GM18909 (cell line): Measurements from ENCODE around the gene RIMS3.
"Not testable (repeated sequence)": the region's sequence is repeated elsewhere in the genome, so short reads cannot be mapped to it uniquely, and the experiment has no call there.

Experiments
- ATAC-seq: cut with Tn5 transposase; IDR thresholded peaks from one replicate; pipeline ENCODE4 v1.9.1; 2021; ENCODE audit warnings: mild to moderate bottlenecking; ENCODE audit not compliant: unreplicated experiment, poor library complexity

The RIMS3 gene

DNA sequence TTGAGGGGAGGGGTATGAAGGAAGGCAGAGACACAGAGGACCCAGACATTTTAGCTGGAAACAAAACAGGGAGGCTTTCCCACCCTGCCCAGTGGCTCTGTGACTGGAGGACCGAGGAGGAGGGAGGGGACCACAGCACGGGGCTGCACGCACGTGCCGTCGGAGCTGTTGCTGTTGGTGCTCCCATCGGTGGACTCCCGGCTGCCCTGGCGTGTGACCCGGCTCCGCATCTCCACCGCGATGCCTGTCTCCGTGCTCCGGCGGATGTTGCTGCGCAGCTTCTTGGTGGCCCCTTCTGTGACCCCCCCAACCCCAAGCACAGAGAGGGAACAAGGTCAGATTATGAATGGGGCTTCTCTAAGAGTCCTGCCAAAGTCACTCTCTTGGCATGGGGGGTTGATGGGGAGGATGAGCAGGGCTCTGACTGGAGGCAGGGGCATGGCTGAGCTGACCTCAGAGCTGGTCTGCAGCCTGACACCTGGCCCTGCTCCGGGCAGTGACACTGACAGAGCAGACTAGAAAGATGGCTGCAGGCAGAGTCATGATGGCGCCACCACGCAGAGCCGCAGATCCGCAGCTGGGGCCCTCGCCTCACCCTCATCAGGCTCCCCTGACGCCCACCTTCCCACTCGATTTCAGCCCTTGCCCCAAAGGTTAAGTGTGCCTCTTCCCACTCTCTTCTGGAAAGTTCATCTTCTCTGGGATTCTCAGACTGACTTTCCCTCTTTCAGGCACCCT lies 29.6 kb downstream of the RIMS3 start:
- no peak for ATAC-seq

GRCh38 chr1:40634901-40635655 lies 30.4 kb downstream of the RIMS3 start:
- ATAC-seq, result no peak

DNA sequence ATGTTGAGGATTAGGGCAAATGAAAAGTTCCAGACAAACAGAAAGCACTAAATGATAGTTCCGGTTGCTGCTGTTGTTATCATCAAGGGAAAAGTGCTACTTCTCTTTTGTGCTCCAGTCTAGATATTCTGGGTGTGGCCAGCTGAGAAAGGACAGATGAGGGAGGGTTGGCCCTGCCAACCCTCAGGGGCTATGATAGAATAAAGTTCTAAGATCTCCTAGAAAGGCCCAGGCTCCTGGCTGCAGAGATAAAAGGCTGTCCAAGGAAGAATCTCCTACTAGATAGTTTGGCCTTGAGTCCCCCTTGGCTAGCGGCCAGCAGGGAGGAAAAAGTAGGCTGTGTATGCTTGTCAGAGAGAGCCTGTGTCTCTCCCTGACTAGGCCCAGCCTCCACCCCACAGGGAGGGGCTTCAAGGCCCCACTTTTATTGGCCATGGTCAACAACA lies 31.5 kb downstream of the RIMS3 start:
- ATAC-seq, result no peak

- ATAC-seq, result no peak
These were observed 32.0 kb downstream of the RIMS3 start for GRCh38 chr1:40633523-40633922.

DNA sequence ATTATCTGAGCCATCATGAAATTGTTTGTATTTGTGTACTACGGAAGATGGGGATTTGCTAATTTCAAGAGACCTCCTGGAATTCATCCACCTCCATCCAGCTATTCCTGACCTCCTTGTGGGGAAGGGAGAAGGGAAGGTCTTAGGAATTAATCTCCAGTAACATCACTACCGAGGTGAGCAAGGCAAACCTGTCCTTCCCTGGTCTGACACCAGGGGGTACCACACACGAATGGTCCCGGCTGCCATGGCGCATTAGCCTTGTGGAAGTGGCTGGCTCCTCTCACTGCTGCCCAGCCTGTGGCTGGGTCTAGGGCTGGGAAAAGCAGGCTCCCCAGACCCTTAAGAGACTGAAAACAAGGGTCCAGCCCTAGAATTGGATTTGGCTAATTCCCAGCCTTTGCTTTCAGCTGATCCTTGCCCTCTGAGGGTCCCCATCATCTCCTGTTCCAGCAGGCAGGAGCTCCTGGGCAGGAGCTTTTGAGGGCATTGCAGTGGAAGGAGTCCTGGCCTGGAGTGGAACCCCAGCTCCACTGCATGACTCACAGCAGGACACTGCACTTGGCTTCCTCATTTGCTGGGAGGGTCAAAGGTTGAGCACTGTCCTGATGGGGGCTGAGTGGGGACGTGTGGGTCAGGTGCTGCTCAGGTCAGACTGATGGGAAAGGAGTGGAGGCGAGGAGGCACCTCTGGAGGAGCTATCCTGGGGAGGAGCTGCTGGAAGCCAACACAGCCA lies 34.8 kb downstream of the RIMS3 start:
- ATAC-seq, result no peak

DNA sequence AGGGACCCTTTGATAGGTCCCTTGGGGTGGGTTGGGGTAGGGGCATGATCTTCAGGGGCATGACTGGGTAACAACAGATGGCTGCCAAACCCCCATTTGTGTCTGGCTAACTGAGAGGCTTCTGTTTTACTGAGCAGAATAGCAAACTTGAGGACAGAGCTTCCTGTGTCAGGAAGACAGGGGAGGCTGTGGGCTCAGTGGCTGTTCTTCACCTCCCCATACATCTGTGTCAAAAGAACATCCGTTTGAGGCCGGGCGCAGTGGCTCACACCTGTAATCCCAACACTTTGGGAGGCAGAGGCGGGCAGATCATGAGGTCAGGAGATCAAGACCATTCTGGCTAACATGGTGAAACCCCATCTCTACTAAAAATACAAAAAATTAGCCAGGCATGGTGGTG lies 35.9 kb downstream of the RIMS3 start:
- ATAC-seq, result not testable (repeated sequence)

- no peak for ATAC-seq
These were observed 36.6 kb downstream of the RIMS3 start for GRCh38 chr1:40628903-40629292.

DNA sequence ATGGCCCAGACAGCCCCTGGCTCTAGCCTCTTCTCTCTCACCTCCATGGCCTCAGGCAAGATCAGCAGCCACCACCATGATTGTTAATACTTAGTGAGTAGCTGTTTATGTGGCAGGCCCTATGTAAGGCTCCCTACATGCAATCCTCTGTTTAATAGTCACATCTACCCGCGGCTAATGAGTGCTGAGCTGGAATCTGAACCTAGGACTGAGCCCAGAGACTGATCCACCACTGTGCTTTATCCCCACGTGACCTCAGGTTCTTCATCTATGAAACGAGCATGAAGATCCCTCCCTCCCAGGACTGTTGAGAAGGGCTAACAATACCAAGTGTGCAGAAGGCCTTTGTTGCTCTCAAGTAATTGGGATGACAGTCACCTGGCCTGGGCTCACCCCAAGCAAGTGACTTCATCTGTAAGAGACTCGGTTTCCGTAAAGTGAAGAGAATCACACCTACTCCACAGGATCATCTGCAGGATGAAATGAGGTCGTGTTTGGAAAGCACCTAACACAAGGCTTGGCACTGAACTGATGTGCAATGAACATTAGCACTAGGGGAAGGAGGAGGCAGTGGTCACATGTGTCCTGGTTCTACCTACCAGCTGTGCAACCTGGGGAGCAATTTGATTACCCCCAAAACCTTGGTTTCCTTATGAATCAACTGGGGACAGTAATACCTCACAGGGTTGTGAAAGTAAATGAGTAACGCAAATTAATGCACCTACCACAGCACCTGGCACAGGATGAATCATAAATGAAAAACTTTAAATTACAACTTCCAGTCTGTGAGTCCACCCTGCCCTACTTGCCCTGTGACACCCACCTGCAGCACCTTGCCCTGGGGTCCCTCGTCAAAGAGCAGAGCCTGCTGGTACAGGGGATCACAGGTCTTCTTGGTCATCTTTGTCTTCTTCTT lies 37.2 kb downstream of the RIMS3 start:
- ATAC-seq, result peak; percentile 73

GRCh38 chr1:40626383-40626770 lies 39.1 kb downstream of the RIMS3 start:
- ATAC-seq, result no peak

DNA sequence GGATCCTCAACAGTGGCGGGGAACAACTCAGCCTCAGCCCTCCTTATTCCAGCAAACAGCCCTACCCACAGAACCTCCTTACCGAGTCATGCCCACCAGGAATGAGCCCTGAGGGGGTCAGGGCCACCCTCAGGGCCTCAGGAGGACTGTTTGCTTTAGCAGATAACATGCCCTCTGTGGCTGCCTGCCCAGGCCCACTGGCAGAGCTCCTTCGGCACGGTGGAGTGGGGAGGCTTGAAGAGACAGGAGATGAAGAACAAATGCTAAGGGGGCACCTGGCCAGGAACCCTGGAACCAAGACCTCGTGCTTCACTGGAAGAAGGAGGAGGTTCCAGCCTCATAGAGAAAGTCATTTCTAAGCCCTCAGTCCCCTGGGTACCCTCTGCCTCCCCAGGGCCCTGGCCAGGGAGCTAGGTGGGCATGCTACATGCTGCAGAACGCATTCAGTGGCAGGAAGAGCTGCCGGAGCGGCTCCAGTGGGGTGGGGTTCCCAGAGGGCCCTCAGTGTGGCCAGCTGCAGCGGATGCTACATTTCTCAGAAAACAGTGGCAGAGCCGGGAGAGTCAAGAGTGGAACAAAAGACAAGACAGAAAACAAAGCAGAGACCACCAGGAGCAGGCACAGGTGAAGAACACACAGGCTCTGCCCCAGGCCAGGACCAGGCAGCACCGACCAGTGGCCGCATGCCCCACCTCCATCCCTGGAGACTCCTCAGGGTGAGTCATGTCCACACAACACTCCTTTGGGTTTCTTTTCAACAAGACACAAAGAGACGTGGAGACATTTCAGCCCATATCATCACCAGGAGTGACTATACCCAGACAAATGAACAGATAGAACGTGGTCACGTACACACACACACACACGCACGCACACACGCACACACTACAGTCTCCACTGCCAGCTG lies 39.8 kb downstream of the RIMS3 start:
- ATAC-seq, result no peak

- ATAC-seq, result no peak
These were observed 40.4 kb downstream of the RIMS3 start for GRCh38 chr1:40625076-40625475.

- no peak for ATAC-seq
These were observed 42.4 kb downstream of the RIMS3 start for GRCh38 chr1:40622936-40623629.

DNA sequence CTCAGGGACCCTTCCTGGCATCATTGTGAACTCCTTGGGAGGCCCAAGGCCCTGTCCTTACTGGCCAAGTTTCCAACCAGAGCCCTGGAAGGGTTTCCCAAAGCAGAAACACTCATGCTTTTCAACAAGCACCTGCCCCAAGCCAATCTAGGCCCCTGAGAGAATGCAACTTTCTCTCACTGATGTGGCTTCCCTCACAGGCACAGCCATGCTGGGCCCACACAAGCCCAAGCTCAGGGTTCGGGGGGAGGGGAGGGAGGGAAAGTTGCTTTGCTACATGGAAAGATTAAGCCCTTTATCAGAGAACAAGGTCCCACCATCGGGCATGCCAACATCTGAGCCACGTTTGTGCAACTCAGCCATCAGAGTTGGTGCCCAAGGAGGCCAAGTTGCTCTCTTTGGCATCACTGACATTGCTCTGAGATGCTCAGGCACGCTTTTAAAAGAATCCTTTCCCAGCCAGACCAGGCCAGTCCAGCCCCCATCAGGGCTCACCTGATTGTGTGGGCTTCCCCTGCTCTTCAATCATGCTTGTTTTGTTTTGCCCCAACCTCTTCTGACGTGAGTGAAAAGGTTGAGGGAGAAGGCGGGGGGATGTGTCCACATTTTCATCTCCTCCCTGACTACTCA lies 43.5 kb downstream of the RIMS3 start:
- no peak for ATAC-seq

DNA sequence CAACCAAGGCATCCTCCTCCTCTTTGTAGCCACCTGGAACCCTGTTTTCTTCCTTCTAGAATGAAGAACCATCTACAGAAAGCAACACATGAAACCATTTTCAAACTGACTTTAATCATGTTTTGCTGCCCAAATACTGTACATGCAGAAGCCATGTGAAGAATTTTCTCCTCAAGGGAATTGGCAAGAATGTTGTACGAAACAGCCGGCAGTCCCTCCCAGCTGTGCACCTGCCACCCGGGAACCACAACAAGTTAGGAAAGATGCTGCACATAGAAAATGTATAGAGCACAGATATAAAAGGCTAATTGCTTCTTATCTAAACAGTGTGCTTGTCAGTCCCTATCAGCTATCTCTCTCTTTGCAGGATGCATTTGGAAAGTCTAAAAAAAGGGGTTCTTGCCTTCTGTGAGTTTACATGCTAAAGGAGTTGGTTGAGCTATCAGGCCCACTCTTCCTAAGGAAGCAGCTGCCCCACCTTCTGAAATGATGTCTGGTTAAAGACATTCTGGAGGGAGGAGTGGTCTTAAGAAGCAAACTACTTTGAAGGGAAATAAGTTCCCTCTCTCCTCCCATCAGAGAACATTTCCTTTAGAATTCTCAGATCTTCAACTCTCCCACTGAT lies 44.8 kb downstream of the RIMS3 start:
- ATAC-seq, result no peak

DNA sequence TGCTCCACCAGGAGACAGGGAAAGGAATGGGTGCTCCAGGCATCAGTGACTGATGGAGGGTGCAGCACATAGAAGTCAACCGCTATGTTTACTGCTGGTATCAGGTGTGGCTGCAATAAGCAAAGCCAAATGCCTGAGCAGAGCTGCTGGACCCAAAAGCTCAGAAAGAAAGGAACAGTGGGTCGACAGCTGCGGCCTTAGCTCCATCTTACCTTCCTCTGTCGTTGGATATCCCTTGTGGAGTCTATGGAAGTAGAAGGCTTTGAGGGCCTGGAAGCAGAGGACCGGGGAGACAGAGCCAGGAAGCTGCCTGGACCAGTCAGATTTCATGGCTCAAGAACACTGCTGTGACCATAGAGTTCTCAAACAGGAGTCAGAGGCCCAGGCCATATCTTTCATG lies 45.3 kb downstream of the RIMS3 start:
- ATAC-seq, result no peak

- no peak for ATAC-seq
These were observed 47.4 kb downstream of the RIMS3 start for GRCh38 chr1:40618108-40618507.

DNA sequence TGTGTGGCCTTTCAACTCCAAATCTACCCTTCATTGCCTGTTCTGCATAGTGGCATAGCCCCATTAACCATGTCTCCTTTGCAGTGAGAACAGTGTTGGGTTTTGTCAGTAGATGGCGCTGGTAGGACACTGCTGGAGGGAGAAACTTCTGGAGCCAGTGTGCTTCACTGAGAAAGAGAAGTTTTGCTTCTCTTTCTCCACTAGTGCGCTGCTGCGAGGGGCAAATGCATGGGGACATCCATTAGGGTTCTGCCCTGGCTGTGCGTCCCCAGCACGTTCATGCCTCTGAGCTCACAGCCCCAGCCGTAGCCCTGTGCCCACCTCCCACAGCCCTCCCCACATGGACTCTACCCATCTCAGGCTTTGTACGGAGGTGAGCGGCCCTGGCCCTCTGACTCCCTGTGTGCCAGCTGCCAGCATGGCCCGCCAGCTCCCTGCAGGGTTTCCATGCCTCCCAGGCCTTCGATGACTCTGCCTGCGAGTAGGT lies 53.1 kb downstream of the RIMS3 start:
- ATAC-seq, result no peak

- ATAC-seq, result no peak
These were observed 55.3 kb downstream of the RIMS3 start for GRCh38 chr1:40610156-40610555.
